HEK293 (cell line): Measurements from ENCODE around the gene KCNJ15.
"Not testable (repeated sequence)": the region's sequence is repeated elsewhere in the genome, so short reads cannot be mapped to it uniquely, and the experiment has no call there.

Source experiments
- CTCF ChIA-PET: fragments of 350-600 bp; formaldehyde crosslinking; extraction: SDS; loops from one replicate; lab custom pipeline; 2021; ENCODE audit warnings: antibody characterized with exemption; lab: Yijun Ruan, JAX
- POLR2A ChIA-PET: fragments of 300-600 bp; formaldehyde crosslinking; extraction: SDS; loops from one replicate; lab custom pipeline; 2020; ENCODE audit warnings: antibody characterized with exemption, inconsistent platforms; lab: Yijun Ruan, JAX
- H3K27ac ChIP-seq: fragments of 200-500 bp; sonication (Bioruptor generic); 2 replicates; pipeline ENCODE4 v1.5.1; 2014; ENCODE audit warnings: low read depth, low read length, control low read depth, inconsistent platforms; ENCODE audit errors: extremely low read depth
- H3K36me3 ChIP-seq, 2 experiments: fragments of 200-500 bp in 1 of 2; sonication (Bioruptor generic) in 1 of 2; 1 replicate in 1 of 2; 2 replicates in 1 of 2; pipeline ENCODE4 v1.5.1; 2014 to 2017; ENCODE audit warnings: inconsistent platforms in 2 of 2, low read length in 2 of 2; ENCODE audit not compliant: control insufficient read depth in 2 of 2, insufficient read depth in 1 of 2
- H3K4me1 ChIP-seq: fragments of 200-500 bp; sonication (Bioruptor generic); 2 replicates; pipeline ENCODE4 v1.5.1; 2014; ENCODE audit warnings: mild to moderate bottlenecking, low read length, inconsistent platforms; ENCODE audit not compliant: control insufficient read depth, insufficient read depth
- H3K4me3 ChIP-seq: 2 replicates; pipeline ENCODE4 v1.5.1; 2011; ENCODE audit warnings: low read depth, mild to moderate bottlenecking, control low read depth, low read length, moderate library complexity
- H3K9me3 ChIP-seq: fragments of 200-500 bp; sonication (Bioruptor generic); 2 replicates; pipeline ENCODE4 v1.5.1; 2014; ENCODE audit warnings: low read depth, low read length, inconsistent platforms; ENCODE audit not compliant: control insufficient read depth, insufficient read depth
- FEZF1 ChIP-seq: fragments of 450-650 bp; formaldehyde crosslinking; IDR thresholded peaks from 2 replicates; pipeline ENCODE4 v1.5.1; 2016; ENCODE audit warnings: missing biosample characterization, missing genetic modification characterization
- GLIS1 ChIP-seq: fragments of 450-650 bp; formaldehyde crosslinking; IDR thresholded peaks from 2 replicates; pipeline ENCODE4 v1.5.1; 2016; ENCODE audit warnings: missing biosample characterization, missing genetic modification characterization
- KLF10 ChIP-seq: fragments of 450-650 bp; IDR thresholded peaks from 2 replicates; pipeline ENCODE4 v1.5.1; 2018; ENCODE audit warnings: missing biosample characterization, mild to moderate bottlenecking, missing genetic modification characterization
- KLF17 ChIP-seq: fragments of 450-650 bp; formaldehyde crosslinking; IDR thresholded peaks from 2 replicates; pipeline ENCODE4 v1.5.1; 2016; ENCODE audit warnings: missing biosample characterization, missing genetic modification characterization
- PATZ1 ChIP-seq: fragments of 450-650 bp; formaldehyde crosslinking; IDR thresholded peaks from 2 replicates; pipeline ENCODE4 v1.5.1; 2016; ENCODE audit warnings: missing biosample characterization, missing genetic modification characterization
- REST ChIP-seq: fragments of 450-650 bp; formaldehyde crosslinking; IDR thresholded peaks from 2 replicates; pipeline ENCODE4 v1.5.1; 2016; ENCODE audit warnings: missing biosample characterization, missing genetic modification characterization
- SCRT1 ChIP-seq: fragments of 450-650 bp; formaldehyde crosslinking; IDR thresholded peaks from 2 replicates; pipeline ENCODE4 v1.5.1; 2016; ENCODE audit warnings: missing biosample characterization, missing genetic modification characterization, borderline replicate concordance
- YY1 ChIP-seq: fragments of 450-650 bp; formaldehyde crosslinking; IDR thresholded peaks from 2 replicates; pipeline ENCODE4 v1.5.1; 2018; ENCODE audit warnings: missing biosample characterization, missing genetic modification characterization
- ZNF202 ChIP-seq: fragments of 450-650 bp; formaldehyde crosslinking; IDR thresholded peaks from 2 replicates; pipeline ENCODE4 v1.5.1; 2016; ENCODE audit warnings: missing biosample characterization, missing genetic modification characterization, borderline replicate concordance
- ZNF24 ChIP-seq: fragments of 450-650 bp; formaldehyde crosslinking; IDR thresholded peaks from 2 replicates; pipeline ENCODE4 v1.5.1; 2016; ENCODE audit warnings: missing biosample characterization, missing genetic modification characterization
- ZNF514 ChIP-seq: fragments of 450-650 bp; formaldehyde crosslinking; IDR thresholded peaks from 2 replicates; pipeline ENCODE4 v1.5.1; 2016; ENCODE audit warnings: missing biosample characterization, missing genetic modification characterization
- ZNF548 ChIP-seq: fragments of 450-650 bp; formaldehyde crosslinking; IDR thresholded peaks from 2 replicates; pipeline ENCODE4 v1.5.1; 2016; ENCODE audit warnings: missing biosample characterization, missing genetic modification characterization
- ZNF549 ChIP-seq: fragments of 450-650 bp; IDR thresholded peaks from 2 replicates; pipeline ENCODE4 v1.5.1; 2018; ENCODE audit warnings: missing biosample characterization, missing genetic modification characterization, mild to moderate bottlenecking, inconsistent platforms, moderate library complexity
- ZNF596 ChIP-seq: fragments of 450-650 bp; IDR thresholded peaks from 2 replicates; pipeline ENCODE4 v1.5.0; 2018; ENCODE audit warnings: missing biosample characterization, mild to moderate bottlenecking, missing genetic modification characterization, moderate library complexity
- ZNF776 ChIP-seq: fragments of 450-650 bp; formaldehyde crosslinking; IDR thresholded peaks from 2 replicates; pipeline ENCODE4 v1.5.0; 2017; ENCODE audit warnings: missing biosample characterization, missing genetic modification characterization, borderline replicate concordance
- ZSCAN30 ChIP-seq: fragments of 450-650 bp; IDR thresholded peaks from 2 replicates; pipeline ENCODE4 v1.5.1; 2018; ENCODE audit warnings: missing biosample characterization, mild to moderate bottlenecking, missing genetic modification characterization, moderate library complexity

Gene KCNJ15

GRCh38 chr21:38229260-38229877, 27.4 kb upstream of the KCNJ15 start (continued):
- TF ChIP-seq SCRT1 (tag by site-specific recombination) (no peak), ZNF202 (tag by site-specific recombination) (no peak), REST (tag by site-specific recombination) (no peak)
- TF ChIP-seq, all 188 proteins: peak for 38

- Histone ChIP-seq H3K4me1 (no peaks in the 10 kb centered on the region), H3K36me3 (no peaks in the 10 kb centered on the region), H3K9me3 (no peaks in the 10 kb centered on the region), H3K4me3 (no peak overlapping the region), H3K27ac (no peak overlapping the region)
- CTCF ChIA-PET, result interaction anchor here (0.6 to 2.7 kb wide), 9 partner anchors 16 to 122 kb away, joined by 3 to 13 read pairs (median 4); no protein-coding TSS in a partner anchor
- POLR2A ChIA-PET, result no interaction called here
- peak; percentile 89 for TF ChIP-seq ZNF549 (tag by site-specific recombination)
- TF ChIP-seq ZNF24 (tag by site-specific recombination), result no peak
Observed at GRCh38 chr21:38234395-38235142, 22.2 kb upstream of the KCNJ15 start.

- H3K36me3 ChIP-seq, POLR2A ChIA-PET, H3K4me1 ChIP-seq, H3K27ac ChIP-seq, H3K4me3 ChIP-seq, H3K9me3 ChIP-seq: not testable (repeated sequence)
- CTCF ChIA-PET, result interaction anchor here (0.6 to 2.7 kb wide), 11 partner anchors 15 to 1820 kb away, joined by 3 to 13 read pairs (median 4); no protein-coding TSS in a partner anchor
Observed at GRCh38 chr21:38235251-38235650, 21.5 kb upstream of the KCNJ15 start.

GRCh38 chr21:38236232-38236631, 20.6 kb upstream of the KCNJ15 start:
- TF ChIP-seq ZNF596 (tag by site-specific recombination) (no peak), ZNF548 (tag by site-specific recombination) (no peak), ZNF514 (tag by site-specific recombination) (no peak), ZNF776 (tag by site-specific recombination) (no peak)
- no peaks in the 10 kb centered on the region for H3K9me3 ChIP-seq
- POLR2A ChIA-PET, result no interaction called here
- H3K27ac ChIP-seq, result no peak overlapping the region
- H3K36me3 ChIP-seq, result no peaks in the 10 kb centered on the region
- CTCF ChIA-PET, result interaction anchor here (0.6 to 1.7 kb wide), 7 partner anchors 17 to 1207 kb away, joined by 3 to 5 read pairs (median 4); no protein-coding TSS in a partner anchor
- H3K4me3 ChIP-seq, result no peak overlapping the region
- peaks cover 9% of the 10 kb centered on the region for H3K4me1 ChIP-seq

GRCh38 chr21:38239672-38240071, 17.1 kb upstream of the KCNJ15 start:
- H3K4me1 ChIP-seq, result peaks cover 12% of the 10 kb centered on the region
- ChIA-PET POLR2A (no interaction called here), CTCF (interaction anchor here (2.4 kb wide), 1 partner anchor 112 kb away, joined by 15 read pairs; no protein-coding TSS in a partner anchor)
- H3K9me3 ChIP-seq, result no peaks in the 10 kb centered on the region
- H3K27ac ChIP-seq, result no peak overlapping the region
- no peak overlapping the region for H3K4me3 ChIP-seq
- no peaks in the 10 kb centered on the region for H3K36me3 ChIP-seq
- TF ChIP-seq KLF10 (tag by site-specific recombination), result no peak
- TF ChIP-seq GLIS1 (tag by site-specific recombination), result no peak
- TF ChIP-seq FEZF1, result no peak
- no peak for TF ChIP-seq PATZ1
- TF ChIP-seq ZNF514 (tag by site-specific recombination), result no peak
- no peak for TF ChIP-seq KLF17 (tag by site-specific recombination)
- no peak for TF ChIP-seq YY1 (tag by site-specific recombination)
- no peak for TF ChIP-seq ZSCAN30
